Gastrocnemius medialis (tissue), 4 donors: ENCODE results near the gene DERL3. TPM values are rescaled to one million over a fixed set of nuclear protein-coding genes. Genes with fewer than 3 reads are reported as not detected.

Source experiments
- ATAC-seq, 2 donors: fragments of 150-250 bp; one replicate each; pipeline ENCODE4 v1.9.1; 2016
- DNase-seq, 2 donors: peaks; one replicate each; pipeline ENCODE4 v3.0.0-alpha.2; 2019
- H3K27ac ChIP-seq, 4 donors: fragments of 200-600 bp; sonication (generic); 1 replicate in 1 of 4; 2 replicates in 3 of 4; pipeline ENCODE4 v1.5.1; 2016 to 2018; ENCODE audit warnings: mild to moderate bottlenecking in 2 of 4, moderate library complexity in 1 of 4
- H3K27me3 ChIP-seq, 3 donors: fragments of 200-600 bp; sonication (generic) in 2 of 3; 1 replicate in 1 of 3; 2 replicates in 2 of 3; pipeline versions ENCODE4 v1.5.1 to v1.6.0; 2016 to 2019; ENCODE audit warnings: mild to moderate bottlenecking in 1 of 3, moderate library complexity in 1 of 3
- H3K36me3 ChIP-seq, 2 donors: fragments of 200-600 bp; sonication (generic) in 1 of 2; one replicate each; pipeline ENCODE4 v1.5.1; 2017 to 2018
- H3K4me1 ChIP-seq, 2 donors: fragments of 200-600 bp; sonication (generic) in 1 of 2; one replicate each; pipeline ENCODE4 v1.5.1; 2016 to 2017; ENCODE audit warnings: mild to moderate bottlenecking in 2 of 2
- H3K4me3 ChIP-seq, 4 donors: fragments of 200-600 bp; sonication (generic) in 3 of 4; 1 replicate in 1 of 4; 2 replicates in 3 of 4; pipeline ENCODE4 v1.5.1; 2016 to 2019; ENCODE audit warnings: mild to moderate bottlenecking in 2 of 4
- H3K9me3 ChIP-seq, 3 donors: fragments of 200-600 bp; sonication (generic) in 2 of 3; 1 replicate in 1 of 3; 2 replicates in 2 of 3; pipeline ENCODE4 v1.5.1; 2016 to 2019
- POLR2A ChIP-seq, 2 donors: fragments of 450-650 bp; IDR thresholded peaks; one replicate each; pipeline ENCODE4 v1.6.1; 2017; ENCODE audit warnings: antibody characterized with exemption in 2 of 2, mild to moderate bottlenecking in 2 of 2, moderate library complexity in 2 of 2
- in situ Hi-C, 4 donors: fragments of 200-750 bp; cut with MboI; loops; one replicate each; pipeline versions ENCODE4 v1.15.0 to v1.8.0; 2017; ENCODE audit warnings: low sequenced_read_pairs in 4 of 4
- intact Hi-C: fragments of 100-400 bp; cut with DNase I; formaldehyde crosslinking; loops from one replicate; pipeline ENCODE4 v1.15.1; 2023; ENCODE audit warnings: low total_unique reads
- total RNA-seq, 4 donors: library from RNA; depleted of rRNA; stranded (reverse); fragments of >200 nt; gene quantifications; one replicate each; pipeline versions ENCODE4 v1.1.0 to v1.2.3, GENCODE V29; 2016
- TF ChIP-seq, protein P1 (sequence below), 5 experiments: fragments of 450-650 bp in 3 of 5; fragments of 200-600 bp in 2 of 5; sonication (generic) in 2 of 5; IDR thresholded peaks in 4 of 5; conservative IDR thresholded peaks in 1 of 5; 1 replicate in 4 of 5; 2 replicates in 1 of 5; pipeline ENCODE4 v1.5.1; 2016 to 2019; ENCODE audit warnings: antibody characterized with exemption in 5 of 5, mild to moderate bottlenecking in 3 of 5, moderate library complexity in 3 of 5

The DERL3 gene
- total RNA-seq, 4 donors from 2014 or later = 0.72 to 1.5 (median 1.3) TPM

GRCh38 chr22:23804781-23805291, 34.0 kb downstream of the DERL3 start:
- H3K36me3 ChIP-seq = peaks cover 0 to 80% of the 10 kb centered on the region in 2 donors
- in situ Hi-C loops (no loop called here), intact Hi-C loops (no loop called here)
- TF ChIP-seq, protein P1, sequence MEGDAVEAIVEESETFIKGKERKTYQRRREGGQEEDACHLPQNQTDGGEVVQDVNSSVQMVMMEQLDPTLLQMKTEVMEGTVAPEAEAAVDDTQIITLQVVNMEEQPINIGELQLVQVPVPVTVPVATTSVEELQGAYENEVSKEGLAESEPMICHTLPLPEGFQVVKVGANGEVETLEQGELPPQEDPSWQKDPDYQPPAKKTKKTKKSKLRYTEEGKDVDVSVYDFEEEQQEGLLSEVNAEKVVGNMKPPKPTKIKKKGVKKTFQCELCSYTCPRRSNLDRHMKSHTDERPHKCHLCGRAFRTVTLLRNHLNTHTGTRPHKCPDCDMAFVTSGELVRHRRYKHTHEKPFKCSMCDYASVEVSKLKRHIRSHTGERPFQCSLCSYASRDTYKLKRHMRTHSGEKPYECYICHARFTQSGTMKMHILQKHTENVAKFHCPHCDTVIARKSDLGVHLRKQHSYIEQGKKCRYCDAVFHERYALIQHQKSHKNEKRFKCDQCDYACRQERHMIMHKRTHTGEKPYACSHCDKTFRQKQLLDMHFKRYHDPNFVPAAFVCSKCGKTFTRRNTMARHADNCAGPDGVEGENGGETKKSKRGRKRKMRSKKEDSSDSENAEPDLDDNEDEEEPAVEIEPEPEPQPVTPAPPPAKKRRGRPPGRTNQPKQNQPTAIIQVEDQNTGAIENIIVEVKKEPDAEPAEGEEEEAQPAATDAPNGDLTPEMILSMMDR (IDR thresholded peaks at IDR 0.05 in 4 of 5, conservative IDR thresholded peaks at IDR 0.05 in 1 of 5) = no peak
- no peak for TF ChIP-seq POLR2A (IDR thresholded peaks at IDR 0.05)
- no peaks in the 10 kb centered on the region for H3K27me3 ChIP-seq
- ATAC-seq = no peak
- no peak for DNase-seq
- no peaks in the 10 kb centered on the region for H3K9me3 ChIP-seq
- no peak overlapping the region for H3K4me3 ChIP-seq
- no peaks in the 10 kb centered on the region for H3K4me1 ChIP-seq
- H3K27ac ChIP-seq = peak overlapping the region in 1 of 4 donors; percentile 27

- no peak for ATAC-seq
- TF ChIP-seq, protein P1 (IDR thresholded peaks at IDR 0.05 in 4 of 5, conservative IDR thresholded peaks at IDR 0.05 in 1 of 5) = no peak
- in situ Hi-C loops (no loop called here), intact Hi-C loops (no loop called here)
- no peaks in the 10 kb centered on the region for H3K4me1 ChIP-seq
- H3K36me3 ChIP-seq = peaks cover 0 to 81% of the 10 kb centered on the region in 2 donors
- H3K4me3 ChIP-seq = no peak overlapping the region
- H3K27me3 ChIP-seq = no peaks in the 10 kb centered on the region
- no peak for DNase-seq
- no peak overlapping the region for H3K27ac ChIP-seq
- H3K9me3 ChIP-seq = no peaks in the 10 kb centered on the region
Measured at GRCh38 chr22:23803001-23803819, 35.6 kb downstream of the DERL3 start.

DNA sequence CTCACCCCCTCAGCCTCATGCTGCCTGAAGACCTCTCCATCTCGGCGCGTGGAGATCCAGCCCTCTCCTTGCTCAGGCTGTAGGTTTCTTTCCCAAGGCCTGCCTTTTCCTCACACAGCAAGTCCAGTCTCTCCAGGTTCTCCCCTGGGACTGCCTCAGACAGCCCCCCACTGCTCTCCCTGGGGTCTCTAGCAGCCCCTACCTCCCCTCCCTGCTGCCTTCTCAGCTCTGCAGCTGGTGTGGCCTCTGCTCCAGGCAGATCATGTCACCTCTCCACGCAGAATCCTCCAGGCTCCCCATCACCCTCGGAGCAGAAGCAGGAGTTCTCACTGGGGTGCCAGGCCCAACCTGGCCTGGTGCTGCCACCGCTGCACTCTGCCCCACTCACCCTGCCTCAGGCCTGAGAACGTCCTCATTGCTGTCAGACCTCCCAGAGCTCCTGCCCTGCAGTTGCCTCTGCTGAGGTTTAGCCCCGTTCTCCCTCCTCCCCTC, 36.9 kb downstream of the DERL3 start:
- Histone ChIP-seq H3K27me3 (no peaks in the 10 kb centered on the region), H3K4me3 (no peak overlapping the region), H3K27ac (no peak overlapping the region), H3K36me3 (peaks cover 0 to 81% of the 10 kb centered on the region in 2 donors), H3K9me3 (no peaks in the 10 kb centered on the region), H3K4me1 (no peaks in the 10 kb centered on the region)
- ATAC-seq (no peak), DNase-seq (no peak)
- intact Hi-C loops (no loop called here), in situ Hi-C loops (no loop called here)
- no peak for TF ChIP-seq POLR2A (IDR thresholded peaks at IDR 0.05)
- TF ChIP-seq, protein P1 (IDR thresholded peaks at IDR 0.05 in 4 of 5, conservative IDR thresholded peaks at IDR 0.05 in 1 of 5) = no peak

- TF ChIP-seq, protein P1 (IDR thresholded peaks at IDR 0.05 in 4 of 5, conservative IDR thresholded peaks at IDR 0.05 in 1 of 5) = no peak
- TF ChIP-seq POLR2A (IDR thresholded peaks at IDR 0.05) = no peak
- in situ Hi-C loops = no loop called here
- H3K27me3 ChIP-seq = no peaks in the 10 kb centered on the region
- H3K27ac ChIP-seq = no peak overlapping the region
- no peak for DNase-seq
- intact Hi-C loops = no loop called here
- no peak for ATAC-seq
- peaks cover 0 to 78% of the 10 kb centered on the region in 2 donors for H3K36me3 ChIP-seq
- H3K9me3 ChIP-seq = no peaks in the 10 kb centered on the region
- H3K4me3 ChIP-seq = no peak overlapping the region
- no peaks in the 10 kb centered on the region for H3K4me1 ChIP-seq
Measured at GRCh38 chr22:23801238-23801821, 37.5 kb downstream of the DERL3 start.
